GM13977 (cell line): Measurements from ENCODE around the gene ZNF19.

ENCODE experiments used
- DNase-seq: peaks from one replicate; pipeline ENCODE4 v3.0.0; 2012; ENCODE audit warnings: low spot score
- in situ Hi-C: fragments of 300-500 bp; cut with MboI; formaldehyde crosslinking; loops from one replicate; pipeline ENCODE4 v1.12.0; 2022; ENCODE audit warnings: low sequenced_read_pairs, low pct_unique_long_range_greater_than_20kb, mixed read lengths, inconsistent platforms; ENCODE audit not compliant: unreplicated experiment
- TF ChIP-seq, protein P1 (sequence below): IDR thresholded peaks from 2 replicates; pipeline ENCODE4 v1.5.1; 2012; ENCODE audit warnings: mild to moderate bottlenecking, control low read depth; ENCODE audit not compliant: insufficient read depth; ENCODE audit errors: extremely low read depth, missing control alignments

Gene ZNF19

DNA sequence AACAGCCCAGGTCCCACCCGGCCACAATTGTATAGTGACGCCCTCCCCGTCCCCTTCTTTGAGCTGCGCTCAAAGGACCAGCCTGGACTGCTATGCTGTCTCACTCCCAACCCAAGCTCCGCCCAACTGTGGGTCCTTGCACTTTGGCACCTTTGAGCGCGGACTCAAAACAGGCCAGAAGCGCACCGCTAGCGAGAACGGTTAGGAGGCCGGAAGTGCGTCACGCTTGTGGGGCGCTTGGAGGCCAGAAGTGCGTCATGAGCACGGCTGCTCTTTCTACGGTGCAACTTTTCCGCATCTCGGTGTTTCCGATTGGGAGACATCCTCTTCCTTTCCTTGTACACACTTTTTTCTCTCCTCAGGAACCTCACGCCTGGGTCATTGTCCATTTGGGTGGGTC is at the start of gene ZNF19:
Gene ZNF19 (minus strand): TSS at position 203 of the 400 bp plus-strand sequence. CDS start 7,210 bp downstream, outside the sequence.
- TF ChIP-seq, protein P1, sequence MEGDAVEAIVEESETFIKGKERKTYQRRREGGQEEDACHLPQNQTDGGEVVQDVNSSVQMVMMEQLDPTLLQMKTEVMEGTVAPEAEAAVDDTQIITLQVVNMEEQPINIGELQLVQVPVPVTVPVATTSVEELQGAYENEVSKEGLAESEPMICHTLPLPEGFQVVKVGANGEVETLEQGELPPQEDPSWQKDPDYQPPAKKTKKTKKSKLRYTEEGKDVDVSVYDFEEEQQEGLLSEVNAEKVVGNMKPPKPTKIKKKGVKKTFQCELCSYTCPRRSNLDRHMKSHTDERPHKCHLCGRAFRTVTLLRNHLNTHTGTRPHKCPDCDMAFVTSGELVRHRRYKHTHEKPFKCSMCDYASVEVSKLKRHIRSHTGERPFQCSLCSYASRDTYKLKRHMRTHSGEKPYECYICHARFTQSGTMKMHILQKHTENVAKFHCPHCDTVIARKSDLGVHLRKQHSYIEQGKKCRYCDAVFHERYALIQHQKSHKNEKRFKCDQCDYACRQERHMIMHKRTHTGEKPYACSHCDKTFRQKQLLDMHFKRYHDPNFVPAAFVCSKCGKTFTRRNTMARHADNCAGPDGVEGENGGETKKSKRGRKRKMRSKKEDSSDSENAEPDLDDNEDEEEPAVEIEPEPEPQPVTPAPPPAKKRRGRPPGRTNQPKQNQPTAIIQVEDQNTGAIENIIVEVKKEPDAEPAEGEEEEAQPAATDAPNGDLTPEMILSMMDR = no peak
- in situ Hi-C loops = no loop called here
- DNase-seq = no peak

DNA sequence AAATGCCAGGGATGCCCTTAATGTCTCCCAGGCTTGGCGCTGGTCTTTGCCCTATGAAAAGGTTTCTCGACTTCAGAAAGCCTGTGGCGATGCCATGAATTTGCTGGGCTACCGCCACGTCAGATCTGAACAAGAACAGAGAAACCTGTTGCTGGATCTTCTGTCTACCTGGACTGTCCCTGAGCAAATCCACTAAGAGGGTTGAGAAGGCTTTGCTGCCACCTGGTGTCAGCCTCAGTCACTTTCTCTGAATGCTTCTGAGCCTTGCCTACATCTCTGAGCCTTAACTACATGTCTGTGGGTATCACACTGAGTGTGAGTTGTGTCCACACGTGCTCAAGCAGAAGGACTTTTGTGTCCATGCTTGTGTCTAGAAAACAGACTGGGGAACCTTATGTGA is 48.5 kb upstream of the ZNF19 start:
- TF ChIP-seq, protein P1 = peak; percentile 82
- DNase-seq = peak; percentile 71
- in situ Hi-C loops = no loop called here

DNA sequence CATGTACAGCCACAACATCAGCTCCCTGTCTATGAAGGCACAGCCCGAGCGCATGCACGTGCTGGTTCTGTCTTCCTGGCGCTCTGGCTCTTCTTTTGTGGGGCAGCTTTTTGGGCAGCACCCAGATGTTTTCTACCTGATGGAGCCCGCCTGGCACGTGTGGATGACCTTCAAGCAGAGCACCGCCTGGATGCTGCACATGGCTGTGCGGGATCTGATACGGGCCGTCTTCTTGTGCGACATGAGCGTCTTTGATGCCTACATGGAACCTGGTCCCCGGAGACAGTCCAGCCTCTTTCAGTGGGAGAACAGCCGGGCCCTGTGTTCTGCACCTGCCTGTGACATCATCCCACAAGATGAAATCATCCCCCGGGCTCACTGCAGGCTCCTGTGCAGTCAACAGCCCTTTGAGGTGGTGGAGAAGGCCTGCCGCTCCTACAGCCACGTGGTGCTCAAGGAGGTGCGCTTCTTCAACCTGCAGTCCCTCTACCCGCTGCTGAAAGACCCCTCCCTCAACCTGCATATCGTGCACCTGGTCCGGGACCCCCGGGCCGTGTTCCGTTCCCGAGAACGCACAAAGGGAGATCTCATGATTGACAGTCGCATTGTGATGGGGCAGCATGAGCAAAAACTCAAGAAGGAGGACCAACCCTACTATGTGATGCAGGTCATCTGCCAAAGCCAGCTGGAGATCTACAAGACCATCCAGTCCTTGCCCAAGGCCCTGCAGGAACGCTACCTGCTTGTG is 47.8 kb upstream of the ZNF19 start:
- DNase-seq = no peak
- TF ChIP-seq, protein P1 = no peak
- in situ Hi-C loops = no loop called here

DNA sequence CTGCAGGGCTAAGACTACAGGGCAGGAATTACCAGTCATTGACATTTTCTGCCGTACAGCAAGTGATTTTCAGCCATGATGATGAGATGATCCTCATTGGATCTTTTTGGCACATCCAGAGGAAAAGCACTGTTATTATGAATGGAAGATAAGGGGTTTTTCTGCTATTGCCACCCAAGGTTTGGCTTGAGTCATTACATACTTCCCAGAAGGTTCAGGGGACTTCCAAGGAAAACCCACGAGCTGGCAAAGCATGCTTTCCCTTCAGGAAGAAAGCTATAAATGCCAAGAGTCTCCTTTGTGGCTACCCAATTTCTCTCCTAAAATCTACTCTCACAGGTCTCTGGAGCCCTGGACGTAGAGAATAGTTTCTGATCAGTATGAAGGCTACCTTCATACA is 43.2 kb upstream of the ZNF19 start:
- in situ Hi-C loops = no loop called here
- DNase-seq = no peak
- TF ChIP-seq, protein P1 = no peak

DNA sequence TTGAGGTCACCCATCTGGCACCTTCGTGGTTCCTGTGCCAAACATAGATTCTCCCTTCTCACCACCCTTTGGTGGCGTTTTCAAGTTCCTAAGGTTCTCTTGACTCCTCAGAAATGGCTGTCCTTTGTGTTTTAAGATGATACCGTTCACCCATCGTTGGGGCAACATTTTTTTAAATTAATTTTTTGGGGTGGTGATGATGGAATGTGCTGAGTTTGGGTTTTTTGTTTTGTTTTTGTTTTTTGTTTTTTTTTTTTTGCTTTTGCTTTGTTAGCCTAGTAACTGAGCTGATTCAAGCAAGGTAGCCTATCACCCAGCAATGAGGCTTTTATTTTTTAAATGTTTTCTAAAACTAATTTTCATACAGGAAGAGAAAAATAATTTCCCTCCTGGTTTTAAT is 39.7 kb upstream of the ZNF19 start:
- in situ Hi-C loops = no loop called here
- TF ChIP-seq, protein P1 = no peak
- DNase-seq = no peak

DNA sequence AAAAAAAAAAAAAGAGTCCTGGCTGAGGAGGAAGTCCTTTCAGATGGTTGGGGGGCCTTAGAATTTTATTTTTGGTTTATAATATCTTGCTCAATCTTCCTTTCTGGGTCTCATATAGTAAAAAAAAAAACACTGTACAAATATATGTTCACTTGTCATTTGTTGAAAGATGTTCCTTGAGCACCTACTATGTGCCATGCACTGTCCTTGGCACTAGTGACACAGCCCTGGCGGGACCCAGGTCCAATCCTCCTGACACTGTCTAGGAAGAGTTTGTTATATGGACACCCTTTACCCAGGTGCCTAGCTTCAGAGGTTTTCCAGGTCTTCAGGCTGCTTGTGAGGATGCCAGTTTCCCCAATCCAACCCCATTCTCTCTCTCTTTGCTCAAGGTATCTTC is 39.1 kb upstream of the ZNF19 start:
- TF ChIP-seq, protein P1 = no peak
- DNase-seq = no peak
- in situ Hi-C loops = no loop called here
